HepG2 (cell line): ENCODE data around the gene CD151. TPM values are rescaled to one million over a fixed set of nuclear protein-coding genes. Genes with fewer than 3 reads are reported as not detected.

Experiments used
- ATRX ChIP-seq: sonication (generic); formaldehyde crosslinking; IDR thresholded peaks from 2 replicates; pipeline ENCODE4 v1.4.0; 2020; ENCODE audit warnings: missing genetic modification reagents, borderline replicate concordance
- CEBPB ChIP-seq: IDR thresholded peaks from 2 replicates; pipeline ENCODE4 v1.6.1; 2011; ENCODE audit warnings: low read depth, low read length, improper control_type of control experiment, borderline replicate concordance
- CEBPG ChIP-seq: IDR thresholded peaks from 2 replicates; pipeline ENCODE4 v1.6.1; 2016
- DPF2 ChIP-seq: sonication (generic); formaldehyde crosslinking; IDR thresholded peaks from 2 replicates; pipeline ENCODE4 v1.4.0; 2020; ENCODE audit warnings: mild to moderate bottlenecking, low read depth, missing genetic modification reagents, borderline replicate concordance
- MIXL1 ChIP-seq: IDR thresholded peaks from 2 replicates; pipeline ENCODE4 v1.6.1; 2016
- NFE2L1 ChIP-seq: sonication (generic); formaldehyde crosslinking; IDR thresholded peaks from 2 replicates; pipeline ENCODE4 v1.4.0; 2020; ENCODE audit warnings: missing genetic modification reagents, mild to moderate bottlenecking, borderline replicate concordance
- NR2F1 ChIP-seq, 2 experiments: fragments of 450-650 bp in 1 of 2; formaldehyde crosslinking in 1 of 2; IDR thresholded peaks; 2 replicates each; pipeline versions ENCODE4 v1.5.0 to v1.6.1; 2016 to 2020; ENCODE audit warnings: mild to moderate bottlenecking in 1 of 2, missing compliant biosample characterization in 1 of 2, missing genetic modification reagents in 1 of 2, moderate library complexity in 1 of 2
- NR2F6 ChIP-seq, 2 experiments: IDR thresholded peaks; 2 replicates each; pipeline ENCODE4 v1.6.1; 2016; ENCODE audit warnings: antibody characterized with exemption in 1 of 2, mild to moderate bottlenecking in 1 of 2
- PHF20 ChIP-seq: sonication (generic); formaldehyde crosslinking; IDR thresholded peaks from 2 replicates; pipeline ENCODE4 v1.5.0; 2020; ENCODE audit warnings: mild to moderate bottlenecking, missing genetic modification reagents
- POGK ChIP-seq: sonication (generic); formaldehyde crosslinking; conservative IDR thresholded peaks from 2 replicates; pipeline ENCODE4 v1.8.0; 2022; ENCODE audit warnings: mild to moderate bottlenecking, moderate library complexity, missing genetic modification reagents
- SNRNP70 ChIP-seq: fragments of 200-400 bp; formaldehyde crosslinking; IDR thresholded peaks from 2 replicates; pipeline ENCODE4 v1.6.1; 2017; ENCODE audit warnings: mild to moderate bottlenecking, low read depth, low read length, moderate library complexity
- TFDP2 ChIP-seq: sonication (generic); formaldehyde crosslinking; IDR thresholded peaks from 2 replicates; pipeline ENCODE4 v1.4.0; 2020; ENCODE audit warnings: missing genetic modification reagents
- U2AF2 ChIP-seq: fragments of 200-400 bp; formaldehyde crosslinking; IDR thresholded peaks from 2 replicates; pipeline ENCODE4 v1.6.1; 2017; ENCODE audit warnings: low read depth, mild to moderate bottlenecking, low read length
- ZBTB49 ChIP-seq: sonication (generic); formaldehyde crosslinking; IDR thresholded peaks from 2 replicates; pipeline ENCODE4 v1.4.0; 2020; ENCODE audit warnings: missing genetic modification reagents, borderline replicate concordance
- ZNF18 ChIP-seq: sonication (generic); formaldehyde crosslinking; IDR thresholded peaks from 2 replicates; pipeline ENCODE4 v1.8.0; 2022; ENCODE audit warnings: mild to moderate bottlenecking, missing genetic modification reagents; ENCODE audit not compliant: insufficient replicate concordance
- ZNF280B ChIP-seq: sonication (generic); formaldehyde crosslinking; IDR thresholded peaks from 2 replicates; pipeline ENCODE4 v1.5.0; 2020; ENCODE audit warnings: missing genetic modification reagents, mild to moderate bottlenecking, borderline replicate concordance
- ZNF512 ChIP-seq: sonication (generic); formaldehyde crosslinking; IDR thresholded peaks from 2 replicates; pipeline ENCODE4 v1.4.0; 2020; ENCODE audit warnings: mild to moderate bottlenecking, missing genetic modification reagents
- ZZZ3 ChIP-seq: sonication (generic); formaldehyde crosslinking; IDR thresholded peaks from 2 replicates; pipeline ENCODE4 v1.4.0; 2020; ENCODE audit warnings: missing genetic modification reagents, mild to moderate bottlenecking, borderline replicate concordance
- polyA plus RNA-seq, 8 experiments: library from polyadenylated mRNA; depleted of rRNA in 3 of 8; stranded (reverse) in 7 of 8; unstranded in 1 of 8; fragments of >200 nt; fragmentation: Illumina TruSeq in 4 of 8; extraction: Trizol in 4 of 8; gene quantifications; 2 replicates each; pipeline versions ENCODE4 v1.2.1 to v1.2.3, GENCODE V29; 2011 to 2016; ENCODE audit warnings: low read depth in 4 of 8, missing spikeins in 1 of 8, mixed read lengths in 1 of 8; ENCODE audit not compliant: insufficient read depth in 1 of 8
- total RNA-seq, 5 experiments: library from RNA; depleted of rRNA; stranded (reverse); fragments of >200 nt; fragmentation: Illumina TruSeq; extraction: Trizol; gene quantifications; 2 replicates each; pipeline ENCODE4 v1.2.3, GENCODE V29; 2016; ENCODE audit warnings: low read depth in 1 of 5

Gene CD151
- total and polyA plus RNA-seq, 2 of the 13 experiments (the other 11 are each of a cell fraction or from before 2014, with no cell fraction given), result 125 to 197 TPM

GRCh38 chr11:797296-798092, 35.3 kb upstream of the CD151 start (continued):
- no peak for TF ChIP-seq ZNF512 (CRISPR knock-in tag)
- peak; percentile 78 for TF ChIP-seq ZNF18 (CRISPR knock-in tag)
- TF ChIP-seq ZZZ3, result no peak
- no peak for TF ChIP-seq NR2F1 (CRISPR knock-in tag; IDR thresholded peaks at IDR 0.05)
- TF ChIP-seq ATRX (CRISPR knock-in tag), result no peak
- TF ChIP-seq NR2F6 (IDR thresholded peaks at IDR 0.05), result no peak
- no peak for TF ChIP-seq NR2F6 (CRISPR knock-in tag; IDR thresholded peaks at IDR 0.05)
- no peak for TF ChIP-seq NFE2L1 (CRISPR knock-in tag)
- no peak for TF ChIP-seq ZNF280B (CRISPR knock-in tag)
- no peak; the same call in 1 of the 2 replicates for TF ChIP-seq POGK (CRISPR knock-in tag)
- TF ChIP-seq PHF20, result no peak
- TF ChIP-seq MIXL1 (CRISPR knock-in tag), result no peak
- TF ChIP-seq ZBTB49 (CRISPR knock-in tag), result no peak
- TF ChIP-seq U2AF2, result no peak
- TF ChIP-seq CEBPG (CRISPR knock-in tag), result no peak
- TF ChIP-seq DPF2, result no peak
- no peak for TF ChIP-seq CEBPB
- TF ChIP-seq TFDP2 (CRISPR knock-in tag), result no peak
- TF ChIP-seq SNRNP70, result no peak
